ENCODE data around the gene TRIM44.
"Not testable (repeated sequence)": the region's sequence is repeated elsewhere in the genome, so short reads cannot be mapped to it uniquely, and the experiment has no call there.

The TRIM44 gene

GRCh38 chr11:35815556-35816315 lies 153.2 kb downstream of the TRIM44 start:
- DNase-seq (ENCODE audit: low spot score), result no peak

- DNase-seq (ENCODE audit: low spot score), result no peak
These were observed 158.0 kb downstream of the TRIM44 start for GRCh38 chr11:35820614-35821013.

GRCh38 chr11:35822815-35823495 lies 160.4 kb downstream of the TRIM44 start:
- DNase-seq (ENCODE audit: low spot score), result no peak

GRCh38 chr11:35823742-35824298 lies 161.2 kb downstream of the TRIM44 start:
- DNase-seq (ENCODE audit: low spot score), result no peak

GRCh38 chr11:35825386-35825785 lies 162.8 kb downstream of the TRIM44 start:
- DNase-seq (ENCODE audit: low spot score), result no peak

- DNase-seq (ENCODE audit: low spot score), result no peak
These were observed 163.4 kb downstream of the TRIM44 start for GRCh38 chr11:35826006-35826405.

GRCh38 chr11:35826949-35827348 lies 164.4 kb downstream of the TRIM44 start:
- DNase-seq (ENCODE audit: low spot score), result no peak

GRCh38 chr11:35836205-35836604 lies 173.6 kb downstream of the TRIM44 start:
- no peak for DNase-seq (ENCODE audit: low spot score)

GRCh38 chr11:35838071-35838470 lies 175.5 kb downstream of the TRIM44 start:
- no peak for DNase-seq (ENCODE audit: low spot score)

GRCh38 chr11:35838697-35839367 lies 176.3 kb downstream of the TRIM44 start:
- DNase-seq (ENCODE audit: low spot score), result not testable (repeated sequence)

GRCh38 chr11:35839368-35840161 lies 177.0 kb downstream of the TRIM44 start:
- DNase-seq (ENCODE audit: low spot score), result no peak

- no peak for DNase-seq (ENCODE audit: low spot score)
These were observed 179.2 kb downstream of the TRIM44 start for GRCh38 chr11:35841733-35842132.

- no peak for DNase-seq (ENCODE audit: low spot score)
These were observed 180.4 kb downstream of the TRIM44 start for GRCh38 chr11:35842958-35843357.

GRCh38 chr11:35844579-35844978 lies 182.0 kb downstream of the TRIM44 start:
- no peak for DNase-seq (ENCODE audit: low spot score)

- peak; percentile 28 for DNase-seq (ENCODE audit: low spot score)
These were observed 183.3 kb downstream of the TRIM44 start for GRCh38 chr11:35845860-35846259.

- DNase-seq (ENCODE audit: low spot score), result no peak
These were observed 184.3 kb downstream of the TRIM44 start for GRCh38 chr11:35846874-35847273.

GRCh38 chr11:35847473-35847872 lies 184.9 kb downstream of the TRIM44 start:
- no peak for DNase-seq (ENCODE audit: low spot score)

- no peak for DNase-seq (ENCODE audit: low spot score)
These were observed 186.0 kb downstream of the TRIM44 start for GRCh38 chr11:35848616-35849015.

- no peak for DNase-seq (ENCODE audit: low spot score)
These were observed 187.6 kb downstream of the TRIM44 start for GRCh38 chr11:35850191-35850590.

- no peak for DNase-seq (ENCODE audit: low spot score)
These were observed 188.8 kb downstream of the TRIM44 start for GRCh38 chr11:35851342-35851741.

GRCh38 chr11:35852056-35852455 lies 189.5 kb downstream of the TRIM44 start:
- no peak for DNase-seq (ENCODE audit: low spot score)

GRCh38 chr11:35853971-35854370 lies 191.4 kb downstream of the TRIM44 start:
- DNase-seq (ENCODE audit: low spot score), result no peak

Data from RKO (cell line).